Breast epithelium (tissue), 4 donors: ENCODE data around the gene DUSP22. TPM values are rescaled to one million over a fixed set of nuclear protein-coding genes. Genes with fewer than 3 reads are reported as not detected.

Experiments used
- DNase-seq, 2 donors: peaks; one replicate each; pipeline ENCODE4 v3.0.0-alpha.2; 2019; ENCODE audit warnings: low spot score in 2 of 2
- H3K27ac ChIP-seq, 2 donors: fragments of 200-600 bp; sonication (generic) in 1 of 2; one replicate each; pipeline ENCODE4 v1.5.1; 2016 to 2019; ENCODE audit warnings: mild to moderate bottlenecking in 1 of 2
- H3K27me3 ChIP-seq, 2 donors: fragments of 200-600 bp; sonication (generic) in 1 of 2; one replicate each; pipeline versions ENCODE4 v1.5.1 to v1.6.0; 2017 to 2019; ENCODE audit warnings: control low read depth in 1 of 2, mild to moderate bottlenecking in 1 of 2
- H3K36me3 ChIP-seq: fragments of 200-600 bp; one replicate; pipeline ENCODE4 v1.5.1; 2019
- H3K4me1 ChIP-seq, 2 donors: fragments of 200-600 bp; sonication (generic); one replicate each; pipeline ENCODE4 v1.5.1; 2016 to 2019; ENCODE audit warnings: control low read depth in 1 of 2
- H3K4me3 ChIP-seq, 3 donors: fragments of 200-600 bp; sonication (generic); 1 replicate in 2 of 3; 2 replicates in 1 of 3; pipeline ENCODE4 v1.5.1; 2016 to 2019; ENCODE audit warnings: mild to moderate bottlenecking in 3 of 3, moderate library complexity in 2 of 3
- H3K9me3 ChIP-seq, 2 donors: fragments of 200-600 bp; sonication (generic) in 1 of 2; one replicate each; pipeline ENCODE4 v1.5.1; 2016 to 2019; ENCODE audit warnings: control low read depth in 1 of 2
- CTCF ChIP-seq, 3 donors: fragments of 450-650 bp; IDR thresholded peaks; one replicate each; pipeline ENCODE4 v1.5.1; 2016 to 2017; ENCODE audit warnings: antibody characterized with exemption in 3 of 3, mild to moderate bottlenecking in 3 of 3, moderate library complexity in 3 of 3
- POLR2A ChIP-seq: fragments of 450-650 bp; IDR thresholded peaks from one replicate; pipeline ENCODE4 v1.6.1; 2016; ENCODE audit warnings: antibody characterized with exemption, mild to moderate bottlenecking, moderate library complexity
- POLR2AphosphoS5 ChIP-seq, 3 donors: sonication (generic); formaldehyde crosslinking; IDR thresholded peaks; one replicate each; pipeline ENCODE4 v1.6.1; 2017; ENCODE audit warnings: antibody characterized with exemption in 3 of 3
- intact Hi-C: fragments of 100-400 bp; cut with DNase I; formaldehyde crosslinking; loops from one replicate; pipeline ENCODE4 v1.15.1; 2023; ENCODE audit warnings: low total_unique reads
- total RNA-seq, 3 donors: library from RNA; depleted of rRNA; stranded (reverse); fragments of >200 nt; gene quantifications; one replicate each; pipeline ENCODE4 v1.1.0, GENCODE V29; 2016

DUSP22 gene
- total RNA-seq, 3 donors from 2014 or later = 55.6 to 81.9 (median 59.0) TPM

DNA sequence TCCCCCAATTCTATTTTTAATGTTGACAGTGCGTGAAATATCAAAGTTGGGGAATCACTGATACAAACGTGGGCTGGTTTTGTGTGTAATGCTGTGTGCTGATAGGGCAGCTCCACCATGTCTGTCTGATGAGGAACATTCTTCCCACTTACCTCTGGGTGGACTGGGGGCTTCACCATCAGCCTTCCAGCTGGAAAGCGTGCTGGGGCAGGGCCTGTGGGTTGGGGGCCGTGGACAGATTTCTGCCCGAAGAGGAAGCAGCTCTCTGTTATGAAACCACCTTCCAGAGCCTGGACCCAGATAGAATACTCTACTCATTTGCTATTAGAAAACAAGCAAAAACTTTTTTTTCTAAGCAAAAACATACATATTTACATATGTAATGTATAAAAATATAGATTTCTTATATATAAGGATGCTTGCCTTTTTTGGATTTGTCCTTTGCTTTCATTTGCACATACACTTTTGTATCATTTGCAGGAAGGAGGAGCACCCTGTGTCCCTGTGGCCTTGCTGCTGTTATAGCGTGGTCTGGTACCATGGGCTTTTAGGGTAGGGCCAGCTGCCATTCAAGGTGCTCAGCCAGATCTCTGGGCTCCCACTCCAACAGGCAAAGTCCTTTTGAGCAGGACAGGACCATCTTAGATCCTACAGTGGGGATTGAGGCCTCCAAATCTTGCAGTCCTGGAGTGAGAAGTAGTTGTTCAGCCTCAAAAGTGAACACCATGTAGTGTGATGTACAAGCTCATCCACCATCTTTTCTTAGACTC, 48.1 kb downstream of the DUSP22 start:
- Histone ChIP-seq H3K27me3 (no peaks in the 10 kb centered on the region), H3K36me3 (no peaks in the 10 kb centered on the region), H3K4me3 (no peak overlapping the region), H3K27ac (no peak overlapping the region), H3K4me1 (no peaks in the 10 kb centered on the region), H3K9me3 (no peaks in the 10 kb centered on the region)
- intact Hi-C loops = no loop called here
- no peak for DNase-seq
- TF ChIP-seq POLR2A (no peak), CTCF (IDR thresholded peaks at IDR 0.05) (no peak), POLR2AphosphoS5 (IDR thresholded peaks at IDR 0.05) (no peak)

DNA sequence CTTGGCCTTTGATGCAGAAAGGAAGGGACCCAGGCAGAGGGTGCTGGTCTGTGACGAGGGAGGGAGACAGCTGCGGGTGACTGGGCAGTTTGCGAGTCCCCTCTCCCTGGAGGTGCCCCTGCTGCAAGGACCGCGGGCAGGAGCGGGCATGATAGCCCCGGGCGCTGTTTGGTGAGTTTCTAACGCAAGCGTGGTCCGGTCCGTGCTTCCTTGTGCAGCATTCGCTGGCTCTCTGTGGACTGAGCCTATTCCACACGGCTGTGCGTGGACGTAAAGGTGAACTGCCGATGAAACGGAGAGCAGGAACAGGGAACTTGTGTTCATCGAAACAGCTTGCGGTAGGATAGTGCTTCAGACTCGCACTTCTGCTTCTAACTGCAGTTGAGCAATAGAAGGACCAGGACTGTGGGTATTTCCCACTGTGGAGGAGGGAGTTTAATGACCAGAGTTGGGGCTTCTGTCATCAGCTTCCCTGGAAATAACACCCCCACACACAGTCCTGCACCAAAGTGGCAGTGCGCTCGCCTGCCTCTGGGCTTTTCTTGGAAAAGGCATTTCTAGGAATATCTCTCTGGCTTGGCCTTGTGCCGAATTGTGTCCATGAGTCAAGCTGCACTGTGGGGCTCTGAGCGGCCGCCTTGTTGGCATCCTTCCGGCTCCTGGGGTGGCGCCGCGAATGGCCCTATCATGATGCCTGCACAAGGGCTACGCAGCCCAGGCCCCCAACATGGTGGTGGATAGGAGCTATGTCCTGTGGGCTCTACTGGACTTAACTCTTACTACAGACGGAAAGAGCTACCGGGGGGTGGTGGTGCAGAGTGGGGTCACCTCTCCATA, 48.9 kb downstream of the DUSP22 start:
- no peak for DNase-seq
- H3K36me3 ChIP-seq = no peaks in the 10 kb centered on the region
- H3K4me3 ChIP-seq = no peak overlapping the region
- H3K4me1 ChIP-seq = no peaks in the 10 kb centered on the region
- no peak overlapping the region for H3K27ac ChIP-seq
- intact Hi-C loops = no loop called here
- TF ChIP-seq POLR2AphosphoS5 (IDR thresholded peaks at IDR 0.05) (no peak), CTCF (IDR thresholded peaks at IDR 0.05) (no peak), POLR2A (no peak)
- no peaks in the 10 kb centered on the region for H3K27me3 ChIP-seq
- H3K9me3 ChIP-seq = no peaks in the 10 kb centered on the region

- TF ChIP-seq CTCF (IDR thresholded peaks at IDR 0.05) (no peak), POLR2AphosphoS5 (IDR thresholded peaks at IDR 0.05) (no peak), POLR2A (no peak)
- Histone ChIP-seq H3K9me3 (no peaks in the 10 kb centered on the region), H3K4me1 (no peaks in the 10 kb centered on the region), H3K27me3 (no peaks in the 10 kb centered on the region), H3K36me3 (no peaks in the 10 kb centered on the region), H3K27ac (no peak overlapping the region), H3K4me3 (no peak overlapping the region)
- intact Hi-C loops = no loop called here
- DNase-seq = no peak
Observed at GRCh38 chr6:341914-342831, 49.9 kb downstream of the DUSP22 start.

DNA sequence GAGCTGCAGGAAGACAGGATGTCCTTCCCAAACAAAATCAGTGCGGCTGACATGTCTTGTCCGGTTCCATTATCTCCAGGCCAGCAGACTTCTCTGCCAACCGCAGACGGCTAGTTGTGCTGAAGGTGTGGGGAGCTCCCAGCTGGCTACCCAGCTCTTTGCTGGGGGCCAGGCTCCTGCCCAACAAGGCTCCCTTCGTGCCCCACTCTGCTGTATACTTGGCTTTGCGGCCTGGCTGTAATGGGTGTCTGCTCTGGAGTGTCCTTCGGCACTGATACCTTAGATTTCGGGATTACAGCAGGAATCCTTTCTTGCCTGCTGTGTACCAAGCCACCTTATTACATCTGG, 50.5 kb downstream of the DUSP22 start:
- DNase-seq = no peak
- H3K27ac ChIP-seq = no peak overlapping the region
- intact Hi-C loops = no loop called here
- H3K9me3 ChIP-seq = no peaks in the 10 kb centered on the region
- no peaks in the 10 kb centered on the region for H3K36me3 ChIP-seq
- H3K27me3 ChIP-seq = no peaks in the 10 kb centered on the region
- H3K4me3 ChIP-seq = no peak overlapping the region
- no peak for TF ChIP-seq POLR2AphosphoS5 (IDR thresholded peaks at IDR 0.05)
- no peak for TF ChIP-seq CTCF (IDR thresholded peaks at IDR 0.05)
- no peaks in the 10 kb centered on the region for H3K4me1 ChIP-seq
